ENCODE results near the gene TMEM184A. TPM values are rescaled to one million over a fixed set of nuclear protein-coding genes. Genes with fewer than 3 reads are reported as not detected.

The TMEM184A gene
- total RNA-seq, 4 donors from 2014 or later = 0.55 to 3.3 (median 1.3) TPM

DNA sequence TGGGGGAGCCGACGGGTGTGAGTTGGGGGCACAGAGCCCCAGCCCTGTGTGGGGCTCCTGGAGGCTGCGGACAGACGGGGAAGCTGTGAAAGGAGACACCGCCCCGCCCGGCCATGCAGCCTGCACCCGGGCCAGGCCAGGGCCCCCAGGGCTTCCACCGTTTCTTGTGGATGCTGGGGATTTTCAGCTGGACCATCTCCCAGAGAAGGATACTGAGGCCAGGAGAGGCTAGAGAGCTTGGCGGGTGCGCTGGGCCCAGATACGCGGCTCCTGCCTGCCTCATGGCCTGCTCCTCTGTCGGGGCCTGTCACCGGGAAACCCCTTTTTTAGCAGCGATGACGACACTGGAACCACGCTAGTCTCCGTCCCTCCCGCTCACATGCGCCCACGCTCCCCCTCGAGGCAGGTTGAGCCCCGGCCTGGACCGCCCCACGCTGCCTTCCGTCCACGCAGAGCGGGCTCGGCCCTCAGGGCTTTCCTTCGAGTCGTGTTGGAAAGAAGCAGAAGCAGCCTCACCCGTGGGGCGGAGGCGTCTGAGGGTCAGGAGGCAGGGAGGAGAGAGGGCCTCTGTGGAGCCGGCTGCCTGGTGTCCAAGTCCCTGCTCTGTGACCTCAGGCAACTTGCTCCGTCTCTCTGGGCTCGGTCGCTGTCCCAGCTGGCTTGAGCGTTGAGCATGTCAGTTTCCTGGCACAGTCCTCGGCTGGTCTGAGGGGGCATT, 11.7 kb downstream of the TMEM184A start:
- H3K4me3 ChIP-seq = no peak overlapping the region
- intact Hi-C loops (cut with DNase I; ENCODE audit: low total_unique reads) (no loop called here), in situ Hi-C loops (cut with MboI; ENCODE audit: low sequenced_read_pairs in 4 of 4) (no loop called here)
- peaks cover 0 to 48% of the 10 kb centered on the region in 2 donors for H3K36me3 ChIP-seq
- no peak for ATAC-seq
- TF ChIP-seq, protein P1, sequence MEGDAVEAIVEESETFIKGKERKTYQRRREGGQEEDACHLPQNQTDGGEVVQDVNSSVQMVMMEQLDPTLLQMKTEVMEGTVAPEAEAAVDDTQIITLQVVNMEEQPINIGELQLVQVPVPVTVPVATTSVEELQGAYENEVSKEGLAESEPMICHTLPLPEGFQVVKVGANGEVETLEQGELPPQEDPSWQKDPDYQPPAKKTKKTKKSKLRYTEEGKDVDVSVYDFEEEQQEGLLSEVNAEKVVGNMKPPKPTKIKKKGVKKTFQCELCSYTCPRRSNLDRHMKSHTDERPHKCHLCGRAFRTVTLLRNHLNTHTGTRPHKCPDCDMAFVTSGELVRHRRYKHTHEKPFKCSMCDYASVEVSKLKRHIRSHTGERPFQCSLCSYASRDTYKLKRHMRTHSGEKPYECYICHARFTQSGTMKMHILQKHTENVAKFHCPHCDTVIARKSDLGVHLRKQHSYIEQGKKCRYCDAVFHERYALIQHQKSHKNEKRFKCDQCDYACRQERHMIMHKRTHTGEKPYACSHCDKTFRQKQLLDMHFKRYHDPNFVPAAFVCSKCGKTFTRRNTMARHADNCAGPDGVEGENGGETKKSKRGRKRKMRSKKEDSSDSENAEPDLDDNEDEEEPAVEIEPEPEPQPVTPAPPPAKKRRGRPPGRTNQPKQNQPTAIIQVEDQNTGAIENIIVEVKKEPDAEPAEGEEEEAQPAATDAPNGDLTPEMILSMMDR (IDR thresholded peaks at IDR 0.05 in 4 of 5, conservative IDR thresholded peaks at IDR 0.05 in 1 of 5) = no peak
- no peak for TF ChIP-seq POLR2A (IDR thresholded peaks at IDR 0.05)
- peak overlapping the region in 2 of 4 donors; percentile 21 to 48 for H3K27ac ChIP-seq
- DNase-seq = no peak
- H3K9me3 ChIP-seq = no peaks in the 10 kb centered on the region
- H3K4me1 ChIP-seq = peaks cover 0 to 4% of the 10 kb centered on the region in 2 donors
- no peaks in the 10 kb centered on the region for H3K27me3 ChIP-seq

GRCh38 chr7:1543826-1544177, 12.2 kb downstream of the TMEM184A start:
- TF ChIP-seq, protein P1 (IDR thresholded peaks at IDR 0.05 in 4 of 5, conservative IDR thresholded peaks at IDR 0.05 in 1 of 5) = no peak
- no peak for TF ChIP-seq POLR2A (IDR thresholded peaks at IDR 0.05)
- Histone ChIP-seq H3K9me3 (no peaks in the 10 kb centered on the region), H3K4me3 (no peak overlapping the region), H3K4me1 (peaks cover under 1 to 9% of the 10 kb centered on the region in 2 donors), H3K27me3 (no peaks in the 10 kb centered on the region), H3K27ac (peak overlapping the region in 2 of 4 donors; percentile 21 to 48), H3K36me3 (peaks cover 0 to 53% of the 10 kb centered on the region in 2 donors)
- no peak for DNase-seq
- ATAC-seq = no peak
- in situ Hi-C loops (cut with MboI; ENCODE audit: low sequenced_read_pairs in 4 of 4) = no loop called here
- intact Hi-C loops (cut with DNase I; ENCODE audit: low total_unique reads) = no loop called here

- Histone ChIP-seq H3K36me3 (peaks cover 0 to 53% of the 10 kb centered on the region in 2 donors), H3K4me3 (no peak overlapping the region), H3K27ac (peak overlapping the region; percentile 10 to 48 (median 32)), H3K9me3 (no peaks in the 10 kb centered on the region), H3K4me1 (peaks cover 7 to 16% of the 10 kb centered on the region in 2 donors), H3K27me3 (no peaks in the 10 kb centered on the region)
- no peak for ATAC-seq
- intact Hi-C loops (cut with DNase I; ENCODE audit: low total_unique reads) = no loop called here
- TF ChIP-seq, protein P1 (IDR thresholded peaks at IDR 0.05 in 4 of 5, conservative IDR thresholded peaks at IDR 0.05 in 1 of 5) = no peak
- TF ChIP-seq POLR2A (IDR thresholded peaks at IDR 0.05) = no peak
- DNase-seq = no peak
- in situ Hi-C loops (cut with MboI; ENCODE audit: low sequenced_read_pairs in 4 of 4) = no loop called here
Observed at GRCh38 chr7:1542841-1543747, 12.9 kb downstream of the TMEM184A start.

DNA sequence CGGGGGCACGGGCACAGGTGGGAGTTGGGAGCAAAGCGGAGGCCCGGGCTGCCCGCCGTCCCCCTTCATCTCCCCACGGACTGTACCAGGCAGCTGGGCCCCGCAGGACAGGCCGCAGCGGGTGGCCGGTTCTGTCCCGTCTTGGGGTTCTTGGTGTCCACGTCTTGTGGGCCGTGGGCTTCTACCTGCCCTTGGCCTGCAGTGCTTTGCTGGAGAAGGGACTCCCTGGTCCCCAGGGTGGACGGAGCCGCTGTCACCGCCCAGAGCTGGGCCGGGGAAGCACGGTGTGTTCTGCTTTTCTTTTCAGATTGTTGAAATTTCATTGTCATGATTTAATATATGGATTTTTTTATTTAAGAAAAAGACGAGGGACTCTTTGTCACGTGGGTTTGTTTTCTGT, 13.7 kb downstream of the TMEM184A start:
- Histone ChIP-seq H3K4me1 (peaks cover 14 to 22% of the 10 kb centered on the region in 2 donors), H3K9me3 (no peaks in the 10 kb centered on the region), H3K27me3 (no peaks in the 10 kb centered on the region), H3K4me3 (no peak overlapping the region), H3K27ac (peak overlapping the region in 2 of 4 donors; percentile 21 to 48), H3K36me3 (peaks cover 0 to 53% of the 10 kb centered on the region in 2 donors)
- in situ Hi-C loops (cut with MboI; ENCODE audit: low sequenced_read_pairs in 4 of 4) = no loop called here
- TF ChIP-seq, protein P1 (IDR thresholded peaks at IDR 0.05 in 4 of 5, conservative IDR thresholded peaks at IDR 0.05 in 1 of 5) = no peak
- no peak for TF ChIP-seq POLR2A (IDR thresholded peaks at IDR 0.05)
- DNase-seq (no peak), ATAC-seq (no peak)
- intact Hi-C loops (cut with DNase I; ENCODE audit: low total_unique reads) = no loop called here
